NCI-H774 (cell line): ENCODE measurements around the gene ANKRD22.
"Not testable (repeated sequence)": the region's sequence is repeated elsewhere in the genome, so short reads cannot be mapped to it uniquely, and the experiment has no call there.

Experiments used
- DNase-seq: peaks from one replicate; lab custom pipeline; 2025; lab: John Stamatoyannopoulos, UW

The ANKRD22 gene

DNA sequence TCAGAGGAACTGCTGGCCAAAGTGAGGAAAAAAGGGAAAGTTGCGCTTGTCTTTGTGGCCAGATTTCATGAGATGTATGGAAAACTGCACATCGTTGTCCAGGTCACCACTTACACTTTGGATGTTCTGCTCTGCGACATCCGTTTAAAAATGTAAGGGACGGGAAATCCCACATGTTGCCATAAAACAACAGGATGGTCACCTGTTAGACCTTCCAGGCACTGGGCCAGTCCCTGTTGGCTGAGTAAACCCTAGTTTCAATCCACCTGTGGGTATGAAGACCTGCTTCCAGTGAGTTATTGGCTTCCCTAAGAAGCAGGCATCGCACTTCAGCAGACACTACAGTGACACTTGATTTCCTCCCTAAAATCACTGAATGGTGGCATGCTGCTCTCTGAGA is 25.7 kb upstream of the ANKRD22 start:
- DNase-seq: no peak

- no peak for DNase-seq
Observed at GRCh38 chr10:88875081-88875480, 23.4 kb upstream of the ANKRD22 start.

DNA sequence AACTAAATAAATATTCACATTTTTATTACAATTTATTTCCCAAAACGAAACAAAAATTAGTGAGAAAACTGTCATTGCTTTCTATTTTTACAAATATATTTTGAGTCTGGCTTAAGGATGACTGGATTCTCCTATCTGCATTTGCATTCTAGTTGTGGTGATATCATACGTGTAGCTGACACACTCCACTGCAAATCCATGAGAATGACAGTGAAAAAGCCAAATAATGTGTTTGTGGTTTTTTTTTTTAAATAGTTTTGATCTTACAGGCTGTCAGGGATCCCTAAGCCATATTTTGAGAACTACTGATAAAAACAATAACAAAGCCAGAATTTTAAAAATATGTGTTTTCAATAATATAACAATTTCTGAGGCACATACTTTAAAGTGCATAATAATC is 22.6 kb upstream of the ANKRD22 start:
- no peak for DNase-seq

DNA sequence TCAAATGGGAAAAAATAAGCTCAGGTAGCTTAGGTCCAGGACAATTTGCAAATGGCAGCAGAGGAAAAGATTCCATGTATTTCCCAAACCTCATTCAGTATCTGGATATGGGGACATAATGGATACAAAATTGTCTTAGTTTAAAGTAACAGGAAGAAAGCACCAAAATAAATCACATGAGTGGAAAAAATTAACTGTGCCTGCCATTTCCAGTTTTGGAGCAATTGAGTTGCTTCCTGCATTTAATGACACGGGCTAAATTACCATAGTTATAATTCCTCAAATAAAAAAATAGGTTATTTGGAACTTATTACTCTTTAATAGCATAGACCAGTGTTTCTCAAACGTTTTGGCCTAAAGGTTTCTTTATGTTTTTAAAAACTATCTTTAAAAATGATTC is 22.1 kb upstream of the ANKRD22 start:
- no peak for DNase-seq

- DNase-seq: no peak
Observed at GRCh38 chr10:88870089-88870488, 18.4 kb upstream of the ANKRD22 start.

GRCh38 chr10:88866454-88866853 is 14.8 kb upstream of the ANKRD22 start:
- no peak for DNase-seq

DNA sequence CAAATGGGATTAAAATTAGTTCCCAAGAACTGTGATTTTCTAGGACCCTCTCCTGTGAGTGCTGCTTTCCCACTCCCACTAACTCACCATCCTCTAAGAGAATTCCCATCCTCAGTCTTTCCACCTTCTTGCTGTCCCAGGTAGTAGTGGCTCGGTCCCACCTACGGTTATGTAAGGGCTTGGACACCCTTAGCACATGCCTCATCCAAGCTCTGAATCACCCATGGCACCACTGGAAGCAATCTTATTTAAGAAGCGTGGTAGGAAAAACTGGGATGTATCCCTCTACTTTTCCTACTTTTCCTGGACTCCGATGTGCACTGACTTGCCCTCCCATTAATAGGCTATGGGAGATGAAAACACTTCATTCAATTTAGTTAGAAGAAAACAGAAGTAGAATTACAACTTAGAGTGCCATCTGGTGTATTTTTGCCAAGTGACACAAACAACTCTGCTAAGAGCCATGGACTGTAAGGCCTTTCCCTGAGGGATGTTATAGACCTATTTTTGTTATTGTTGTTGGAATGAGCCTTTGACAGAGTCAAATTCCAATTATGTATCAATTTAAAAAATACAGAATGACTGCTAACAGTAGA is 13.7 kb upstream of the ANKRD22 start:
- no peak for DNase-seq

- DNase-seq: no peak
Observed at GRCh38 chr10:88861036-88861435, 9.4 kb upstream of the ANKRD22 start.

DNA sequence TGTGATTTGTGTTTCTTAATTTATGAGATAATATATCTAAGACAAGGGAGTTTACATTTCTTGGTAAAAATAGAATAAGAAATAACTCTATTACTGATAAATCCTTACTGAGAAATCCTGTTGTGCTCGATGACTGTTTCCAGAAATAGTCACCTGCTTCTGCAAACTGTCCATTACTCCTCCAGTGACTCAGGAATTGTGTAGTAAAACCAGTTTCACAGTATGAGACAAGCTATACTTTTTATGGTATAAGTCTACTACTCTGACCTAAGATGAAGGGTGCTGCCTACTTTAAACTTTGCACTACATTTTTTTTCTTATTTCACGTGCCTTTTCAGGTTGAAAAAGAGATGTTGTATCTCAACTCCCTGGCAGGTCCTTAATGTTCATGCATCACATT is 6.8 kb upstream of the ANKRD22 start:
- DNase-seq: no peak

DNA sequence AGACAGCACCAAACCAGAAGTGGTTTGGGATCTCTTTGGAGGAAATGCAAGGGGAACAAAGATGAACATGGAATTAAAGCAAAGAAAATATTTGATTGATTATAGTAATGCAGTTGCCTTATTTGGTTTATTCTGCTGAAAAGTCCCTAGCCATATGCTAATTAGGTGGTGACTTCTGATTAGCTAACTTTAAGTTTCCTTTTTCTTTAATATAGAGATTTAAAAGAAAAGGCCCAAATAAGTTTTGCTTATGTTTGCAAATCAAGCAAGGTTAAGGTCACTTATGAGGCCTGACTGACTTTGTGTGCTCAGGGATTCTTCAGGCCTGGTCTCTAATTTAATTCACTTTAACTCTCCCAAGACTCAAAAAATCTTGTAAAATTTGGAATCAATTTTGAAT is 6.2 kb upstream of the ANKRD22 start:
- no peak for DNase-seq

- DNase-seq: no peak
Observed at GRCh38 chr10:88854684-88855083, 3.0 kb upstream of the ANKRD22 start.

DNA sequence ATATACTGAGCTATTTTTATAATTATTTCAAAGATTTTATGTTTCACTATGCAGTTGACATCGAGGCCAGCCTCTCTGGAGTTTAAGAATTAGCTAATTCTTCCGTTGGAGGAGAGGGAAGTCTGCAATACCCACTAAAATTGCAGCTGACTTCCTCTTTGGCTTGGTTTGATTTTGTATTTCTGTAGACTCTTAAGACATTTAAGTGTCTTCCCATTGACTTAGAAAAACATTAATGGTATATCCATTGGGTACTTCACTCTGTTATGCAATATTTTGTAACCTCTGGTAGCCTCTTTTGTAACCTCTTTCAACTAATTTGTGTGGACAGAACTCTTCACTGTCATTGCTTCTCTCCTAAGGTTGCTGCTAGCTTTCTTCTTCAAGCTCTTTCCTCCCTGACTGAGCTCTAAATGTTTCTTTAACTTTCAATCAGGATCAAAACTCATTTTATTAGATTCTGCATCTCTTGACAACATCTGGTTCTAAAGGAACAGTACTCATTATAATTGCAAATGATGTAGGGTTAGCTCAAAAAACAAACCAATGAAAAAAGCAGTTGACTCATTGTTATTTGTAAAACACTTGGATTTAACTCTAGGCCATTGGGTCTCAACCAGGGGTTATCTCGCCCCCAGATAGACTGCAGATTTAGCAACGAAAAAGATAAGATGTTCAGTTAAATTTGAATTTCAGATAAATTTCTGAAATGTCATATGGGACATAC is 1.7 kb upstream of the ANKRD22 start:
- DNase-seq: no peak

DNA sequence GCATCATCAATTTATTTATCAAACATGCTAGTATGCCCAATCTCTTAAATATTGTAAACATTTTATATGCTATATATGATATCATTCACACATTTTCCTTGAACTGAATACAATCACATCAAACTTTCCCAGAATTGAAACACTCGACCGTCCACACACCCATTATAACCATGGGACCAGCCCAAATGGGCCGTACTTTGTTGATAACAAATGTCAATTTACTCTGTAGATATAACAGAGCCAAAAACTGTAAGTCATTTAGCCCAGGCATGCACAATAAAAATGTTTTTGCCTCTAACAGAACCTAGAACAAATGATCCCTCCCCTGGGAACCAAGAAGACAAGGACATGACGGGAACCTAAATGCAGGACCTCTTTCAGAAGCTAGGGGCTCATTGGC is 683 bp upstream of the ANKRD22 start:
- DNase-seq: no peak

DNA sequence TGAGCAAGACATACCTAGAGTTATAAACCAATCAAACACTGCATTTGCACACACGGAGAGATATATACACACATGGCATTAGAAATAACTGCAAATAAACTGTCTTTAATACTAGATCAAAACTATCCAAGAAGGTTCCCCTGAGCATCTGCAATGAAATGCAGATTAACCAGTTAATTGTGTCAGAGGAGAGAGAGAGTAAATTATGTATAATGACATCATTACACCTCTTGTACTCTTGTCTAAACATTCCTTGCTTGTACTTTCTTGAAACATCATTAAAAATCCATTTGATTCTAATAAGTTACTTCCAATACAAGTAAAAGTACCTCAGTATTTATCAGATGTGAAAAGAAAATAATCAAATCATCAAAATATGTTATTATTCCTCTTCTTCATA is 932 bp downstream of the ANKRD22 start:
- no peak for DNase-seq

DNA sequence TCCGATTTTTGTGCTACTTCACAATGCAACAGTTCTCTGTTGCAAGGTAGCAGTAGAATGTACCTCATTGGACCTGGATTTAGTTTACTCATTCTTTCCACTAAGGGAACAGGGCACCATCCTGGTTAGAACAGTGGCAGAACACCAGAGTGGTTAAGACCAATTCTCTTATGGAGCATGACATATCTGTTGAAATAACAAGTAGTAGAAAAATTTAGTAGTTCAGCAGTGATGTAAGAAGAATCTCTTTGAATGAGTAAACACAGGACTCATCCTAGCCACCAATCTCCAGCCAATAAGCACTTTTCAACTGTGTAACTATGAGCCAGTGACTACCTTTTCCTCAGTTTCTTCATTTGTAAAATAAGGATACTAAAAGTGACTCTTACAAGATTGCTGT is 2.4 kb downstream of the ANKRD22 start:
- no peak for DNase-seq

GRCh38 chr10:88848499-88848898 is 3.1 kb downstream of the ANKRD22 start:
- DNase-seq: no peak

DNA sequence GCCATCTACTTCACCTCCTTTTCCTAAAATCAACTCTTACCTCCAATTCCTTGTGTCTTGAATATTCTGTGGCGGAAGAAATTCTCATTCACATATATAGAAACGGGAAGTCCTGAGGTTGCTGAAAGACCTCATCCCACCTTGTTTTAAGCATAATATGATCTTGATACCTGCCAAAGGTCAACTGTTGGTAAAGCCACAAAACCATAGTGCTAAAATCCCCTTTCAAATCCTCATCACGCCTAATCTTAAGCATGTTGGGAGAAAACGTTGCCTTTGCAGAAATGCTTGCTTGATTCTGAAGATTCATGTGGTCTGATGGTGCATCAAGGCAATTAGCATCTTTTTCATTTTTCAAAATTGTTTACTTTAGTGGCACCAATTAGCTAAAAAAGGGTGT is 8.5 kb downstream of the ANKRD22 start:
- no peak for DNase-seq

- DNase-seq: no peak
Observed at GRCh38 chr10:88841316-88842111, 10.1 kb downstream of the ANKRD22 start.

DNA sequence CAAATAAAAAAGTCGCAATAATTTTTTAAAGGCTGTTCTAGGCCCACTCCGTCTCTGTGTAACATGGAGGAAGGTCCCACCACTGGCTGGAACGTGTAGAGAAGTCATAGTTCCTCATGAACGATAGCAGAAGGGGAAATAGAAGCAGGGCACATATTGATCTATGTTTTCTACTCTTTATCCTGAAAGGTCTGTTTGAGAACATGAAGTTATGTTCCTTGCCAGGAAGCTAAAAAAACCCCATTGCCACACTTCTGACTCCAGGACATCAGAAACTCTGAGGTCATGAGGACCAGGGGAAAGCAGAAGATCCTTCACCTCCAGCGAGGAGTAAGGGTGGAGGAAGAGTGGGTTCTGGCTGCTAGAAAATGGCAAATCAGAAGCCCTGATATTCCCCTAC is 10.8 kb downstream of the ANKRD22 start:
- no peak for DNase-seq

DNA sequence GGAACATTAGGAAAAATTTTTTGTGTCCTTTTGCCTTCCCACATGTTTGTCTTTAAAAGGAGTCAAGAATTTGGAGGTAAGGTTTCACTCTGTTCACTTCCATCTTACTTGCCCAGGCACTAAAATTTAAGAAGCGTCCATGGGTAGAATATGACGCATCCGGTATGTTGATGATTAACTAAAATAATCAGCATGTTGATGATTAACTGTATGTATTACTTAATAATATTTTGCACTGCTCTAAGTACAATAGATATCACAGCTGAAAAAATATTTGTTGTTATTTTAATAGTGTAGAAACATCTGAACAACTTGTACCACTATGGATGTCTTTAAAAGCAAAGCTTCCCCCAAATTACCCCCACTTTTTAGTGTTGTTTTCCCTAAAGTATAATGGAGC is 11.5 kb downstream of the ANKRD22 start:
- no peak for DNase-seq

DNA sequence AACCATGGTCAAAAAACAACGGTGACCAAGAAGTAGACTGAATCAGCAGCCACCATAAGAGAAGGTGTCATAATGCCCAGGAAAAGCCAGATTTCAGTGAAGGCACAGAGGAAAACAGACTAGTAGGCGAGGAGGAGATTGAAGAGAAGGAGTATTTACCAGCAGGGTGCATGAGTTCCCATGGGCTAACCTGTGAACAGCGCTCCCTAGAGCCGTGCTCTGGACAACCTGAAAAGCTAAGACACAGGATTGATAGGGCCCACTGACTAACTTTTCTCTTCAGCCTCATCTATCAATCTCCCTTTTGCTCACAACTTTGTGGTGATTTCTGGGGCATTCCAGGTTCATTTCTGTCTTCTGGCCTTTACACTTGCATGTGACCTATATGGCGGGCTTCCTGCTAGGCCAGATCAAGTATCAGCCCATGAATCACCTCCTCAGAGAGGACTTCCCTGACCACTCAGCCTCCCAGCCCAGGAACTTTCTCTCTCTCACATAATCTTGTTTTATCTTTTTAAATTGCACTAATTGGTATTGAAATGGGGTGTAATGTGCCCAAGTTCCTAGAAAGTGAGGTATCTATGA is 12.8 kb downstream of the ANKRD22 start:
- DNase-seq: no peak

- not testable (repeated sequence) for DNase-seq
Observed at GRCh38 chr10:88837632-88838031, 14.0 kb downstream of the ANKRD22 start.

DNA sequence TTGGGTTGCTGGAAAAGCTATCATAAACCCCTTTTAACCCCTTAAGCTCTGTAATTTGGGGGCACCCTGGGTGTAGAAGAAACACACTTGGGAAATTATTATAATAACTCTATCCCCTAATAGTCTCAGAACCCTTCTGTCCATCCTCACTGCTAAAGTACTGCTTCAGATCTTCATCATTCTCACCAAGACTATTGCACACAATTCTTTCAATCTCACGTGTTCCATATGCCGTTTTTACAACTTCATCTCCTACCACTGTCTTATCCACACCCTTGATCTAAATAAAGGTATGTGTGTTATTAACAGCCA is 15.8 kb downstream of the ANKRD22 start:
- DNase-seq: no peak
